HepG2 (cell line): ENCODE measurements around the gene THADA. TPM values are rescaled to one million over a fixed set of nuclear protein-coding genes. Genes with fewer than 3 reads are reported as not detected.

Source experiments
- ADNP ChIP-seq: sonication (generic); formaldehyde crosslinking; IDR thresholded peaks from 2 replicates; pipeline ENCODE4 v1.4.0; 2020; ENCODE audit warnings: missing genetic modification reagents
- ATRX ChIP-seq: sonication (generic); formaldehyde crosslinking; IDR thresholded peaks from 2 replicates; pipeline ENCODE4 v1.4.0; 2020; ENCODE audit warnings: missing genetic modification reagents, borderline replicate concordance
- HDAC2 ChIP-seq: sonication (generic); formaldehyde crosslinking; IDR thresholded peaks from 2 replicates; pipeline ENCODE4 v1.4.0; 2020; ENCODE audit warnings: missing genetic modification reagents
- MBD4 ChIP-seq: IDR thresholded peaks from 2 replicates; pipeline ENCODE4 v1.6.1; 2012; ENCODE audit warnings: low read length, inconsistent platforms, borderline replicate concordance
- MXD1 ChIP-seq: sonication (generic); formaldehyde crosslinking; IDR thresholded peaks from 2 replicates; pipeline ENCODE4 v1.4.0; 2020; ENCODE audit warnings: mild to moderate bottlenecking, missing genetic modification reagents
- MXI1 ChIP-seq: IDR thresholded peaks from 3 replicates; pipeline ENCODE4 v1.6.1; 2012; ENCODE audit warnings: low read depth, low read length, inconsistent platforms, borderline replicate concordance
- MYPOP ChIP-seq: sonication (generic); formaldehyde crosslinking; IDR thresholded peaks from 2 replicates; pipeline ENCODE4 v1.8.1; 2023; ENCODE audit warnings: mild to moderate bottlenecking, moderate library complexity, missing genetic modification reagents
- NKX3-1 ChIP-seq: sonication (generic); formaldehyde crosslinking; IDR thresholded peaks from 2 replicates; pipeline ENCODE4 v1.5.0; 2020; ENCODE audit warnings: missing genetic modification reagents
- PLSCR1 ChIP-seq: sonication (generic); formaldehyde crosslinking; IDR thresholded peaks from 2 replicates; pipeline ENCODE4 v1.5.0; 2020; ENCODE audit warnings: missing genetic modification reagents, mild to moderate bottlenecking, borderline replicate concordance
- PRDM4 ChIP-seq: sonication (generic); formaldehyde crosslinking; IDR thresholded peaks from 2 replicates; pipeline ENCODE4 v1.9.0; 2021; ENCODE audit warnings: missing genetic modification reagents, borderline replicate concordance
- PRPF4 ChIP-seq: fragments of 200-400 bp; formaldehyde crosslinking; IDR thresholded peaks from 2 replicates; pipeline ENCODE4 v1.6.1; 2016; ENCODE audit warnings: low read length, low read depth; ENCODE audit not compliant: poor library complexity, severe bottlenecking
- PTBP1 ChIP-seq: fragments of 200-400 bp; formaldehyde crosslinking; IDR thresholded peaks from 2 replicates; pipeline ENCODE4 v1.6.1; 2018; ENCODE audit warnings: low read length, low read depth; ENCODE audit not compliant: poor library complexity, severe bottlenecking
- RELA ChIP-seq: sonication (generic); formaldehyde crosslinking; IDR thresholded peaks from 2 replicates; pipeline ENCODE4 v1.4.0; 2020; ENCODE audit warnings: missing genetic modification reagents
- TARDBP ChIP-seq: sonication (generic); formaldehyde crosslinking; IDR thresholded peaks from 2 replicates; pipeline ENCODE4 v1.8.0; 2022; ENCODE audit warnings: mild to moderate bottlenecking, missing genetic modification reagents
- TCF7L2 ChIP-seq: IDR thresholded peaks from 2 replicates; pipeline ENCODE4 v1.6.1; 2011; ENCODE audit warnings: mild to moderate bottlenecking, low read depth, low read length, moderate library complexity
- TEAD3 ChIP-seq: optimal IDR thresholded peaks from 2 replicates; pipeline ENCODE3; 2016; ENCODE audit warnings: borderline replicate concordance
- ZFP36L2 ChIP-seq: sonication (generic); formaldehyde crosslinking; IDR thresholded peaks from 2 replicates; pipeline ENCODE4 v1.4.0; 2020; ENCODE audit warnings: missing genetic modification reagents
- ZIK1 ChIP-seq: sonication (generic); formaldehyde crosslinking; IDR thresholded peaks from 2 replicates; pipeline ENCODE4 v1.5.0; 2020; ENCODE audit warnings: mild to moderate bottlenecking, low read depth, missing genetic modification reagents, borderline replicate concordance
- ZNF138 ChIP-seq: sonication (generic); formaldehyde crosslinking; IDR thresholded peaks from 2 replicates; pipeline ENCODE4 v1.5.0; 2020; ENCODE audit warnings: mild to moderate bottlenecking, low read depth, missing genetic modification reagents
- ZNF282 ChIP-seq: fragments of 450-650 bp; IDR thresholded peaks from 2 replicates; pipeline ENCODE4 v1.6.1; 2018; ENCODE audit not compliant: partially characterized antibody
- ZNF292 ChIP-seq: sonication (generic); formaldehyde crosslinking; IDR thresholded peaks from 2 replicates; pipeline ENCODE4 v1.8.1; 2022; ENCODE audit warnings: mild to moderate bottlenecking, low read depth, missing genetic modification reagents, borderline replicate concordance
- ZNF619 ChIP-seq: sonication (generic); formaldehyde crosslinking; IDR thresholded peaks from 2 replicates; pipeline ENCODE4 v1.4.0; 2020; ENCODE audit warnings: mild to moderate bottlenecking, missing genetic modification reagents
- ZNF746 ChIP-seq: sonication (generic); formaldehyde crosslinking; IDR thresholded peaks from 2 replicates; pipeline ENCODE4 v1.8.0; 2022; ENCODE audit warnings: mild to moderate bottlenecking, missing genetic modification reagents
- ZNF75D ChIP-seq: sonication (generic); formaldehyde crosslinking; IDR thresholded peaks from 2 replicates; pipeline ENCODE4 v1.8.1; 2023; ENCODE audit warnings: missing genetic modification reagents, mild to moderate bottlenecking, borderline replicate concordance
- ZSCAN20 ChIP-seq: sonication (generic); formaldehyde crosslinking; IDR thresholded peaks from 2 replicates; pipeline ENCODE4 v1.4.0; 2020; ENCODE audit warnings: missing genetic modification reagents, mild to moderate bottlenecking, borderline replicate concordance
- polyA plus RNA-seq, 8 experiments: library from polyadenylated mRNA; depleted of rRNA in 3 of 8; stranded (reverse) in 7 of 8; unstranded in 1 of 8; fragments of >200 nt; fragmentation: Illumina TruSeq in 4 of 8; extraction: Trizol in 4 of 8; gene quantifications; 2 replicates each; pipeline versions ENCODE4 v1.2.1 to v1.2.3, GENCODE V29; 2011 to 2016; ENCODE audit warnings: low read depth in 4 of 8, missing spikeins in 1 of 8, mixed read lengths in 1 of 8; ENCODE audit not compliant: insufficient read depth in 1 of 8
- total RNA-seq, 5 experiments: library from RNA; depleted of rRNA; stranded (reverse); fragments of >200 nt; fragmentation: Illumina TruSeq; extraction: Trizol; gene quantifications; 2 replicates each; pipeline ENCODE4 v1.2.3, GENCODE V29; 2016; ENCODE audit warnings: low read depth in 1 of 5
- TF ChIP-seq, protein P1 (sequence below): sonication (generic); formaldehyde crosslinking; IDR thresholded peaks from 2 replicates; pipeline ENCODE4 v1.4.0; 2020; ENCODE audit warnings: missing genetic modification reagents

The THADA gene
- total and polyA plus RNA-seq, 2 of the 13 experiments (the other 11 are each of a cell fraction or from before 2014, with no cell fraction given), result 12.7 to 21.7 TPM

DNA sequence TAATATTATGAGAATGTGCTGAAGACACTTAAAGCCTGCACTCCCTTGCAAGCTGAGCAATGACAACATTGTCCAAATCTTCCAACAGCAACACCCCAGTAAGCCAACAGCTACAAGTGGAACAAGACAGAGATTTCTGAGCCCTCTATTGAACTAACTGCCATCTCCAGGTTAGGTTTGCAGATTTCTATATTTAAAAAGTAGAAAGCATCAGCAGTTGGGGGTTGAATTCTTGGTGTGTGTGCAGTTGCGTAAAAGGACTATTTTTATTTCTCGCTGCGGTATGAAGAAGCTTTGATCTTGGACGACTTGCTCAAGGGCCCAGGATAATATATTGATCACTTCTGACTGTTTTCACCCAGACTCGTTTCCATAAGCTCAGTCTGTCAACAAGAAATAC, 263.2 kb downstream of the THADA start (continued):
- TF ChIP-seq PLSCR1, result no peak
- no peak for TF ChIP-seq PTBP1
- no peak for TF ChIP-seq ZNF292 (CRISPR knock-in tag)
- no peak for TF ChIP-seq ZNF746 (CRISPR knock-in tag)
- peak; percentile 66; the same call in 1 of the 2 replicates for TF ChIP-seq TCF7L2
- TF ChIP-seq ADNP (CRISPR knock-in tag), result no peak
- no peak for TF ChIP-seq ZNF75D (CRISPR knock-in tag)
- TF ChIP-seq ZNF282, result no peak
- no peak for TF ChIP-seq MBD4
- TF ChIP-seq ZSCAN20 (CRISPR knock-in tag), result no peak
- no peak for TF ChIP-seq MYPOP (CRISPR knock-in tag)
- TF ChIP-seq MXD1 (CRISPR knock-in tag), result no peak
- peak; percentile 34 for TF ChIP-seq TEAD3 (CRISPR knock-in tag)
- TF ChIP-seq, protein P1, sequence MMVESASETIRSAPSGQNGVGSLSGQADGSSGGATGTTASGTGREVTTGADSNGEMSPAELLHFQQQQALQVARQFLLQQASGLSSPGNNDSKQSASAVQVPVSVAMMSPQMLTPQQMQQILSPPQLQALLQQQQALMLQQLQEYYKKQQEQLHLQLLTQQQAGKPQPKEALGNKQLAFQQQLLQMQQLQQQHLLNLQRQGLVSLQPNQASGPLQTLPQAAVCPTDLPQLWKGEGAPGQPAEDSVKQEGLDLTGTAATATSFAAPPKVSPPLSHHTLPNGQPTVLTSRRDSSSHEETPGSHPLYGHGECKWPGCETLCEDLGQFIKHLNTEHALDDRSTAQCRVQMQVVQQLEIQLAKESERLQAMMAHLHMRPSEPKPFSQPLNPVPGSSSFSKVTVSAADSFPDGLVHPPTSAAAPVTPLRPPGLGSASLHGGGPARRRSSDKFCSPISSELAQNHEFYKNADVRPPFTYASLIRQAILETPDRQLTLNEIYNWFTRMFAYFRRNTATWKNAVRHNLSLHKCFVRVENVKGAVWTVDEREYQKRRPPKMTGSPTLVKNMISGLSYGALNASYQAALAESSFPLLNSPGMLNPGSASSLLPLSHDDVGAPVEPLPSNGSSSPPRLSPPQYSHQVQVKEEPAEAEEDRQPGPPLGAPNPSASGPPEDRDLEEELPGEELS (CRISPR knock-in tag), result peak; percentile 50; the same call in 1 of the 2 replicates
- TF ChIP-seq PRPF4, result no peak
- no peak for TF ChIP-seq ZNF138 (CRISPR knock-in tag)
- no peak for TF ChIP-seq ATRX (CRISPR knock-in tag)
- TF ChIP-seq MXI1, result no peak
- 0 out of 2 replicates have a peak, but pooled peaks have one; percentile 17 for TF ChIP-seq HDAC2
- no peak for TF ChIP-seq TARDBP (CRISPR knock-in tag)
- no peak for TF ChIP-seq ZIK1 (CRISPR knock-in tag)
- TF ChIP-seq NKX3-1 (CRISPR knock-in tag), result no peak
- no peak for TF ChIP-seq RELA (CRISPR knock-in tag)
- TF ChIP-seq PRDM4 (CRISPR knock-in tag), result no peak
- no peak for TF ChIP-seq ZFP36L2
- TF ChIP-seq ZNF619 (CRISPR knock-in tag), result no peak
